Heart left ventricle (tissue), 13 donors: ENCODE data around the gene AGO3.

Experiments
- CTCF ChIP-seq, 12 donors: fragments of 200-600 bp; sonication (generic) in 4 of 12; IDR thresholded peaks; one replicate each; pipeline versions ENCODE4 v1.5.0 to v1.8.0; 2018 to 2022; ENCODE audit warnings: antibody characterized with exemption in 12 of 12, mild to moderate bottlenecking in 5 of 12
- POLR2A ChIP-seq, 2 donors: fragments of 450-650 bp; IDR thresholded peaks; one replicate each; pipeline ENCODE4 v1.6.1; 2017; ENCODE audit warnings: antibody characterized with exemption in 2 of 2, mild to moderate bottlenecking in 2 of 2, moderate library complexity in 2 of 2
- donor health status: ischemic (EF 13 %, LVEDD 7.1; RV severe dilation, severe dysfunction).
- donor health status: DM: no; HTN: yes; CAD: no.
- donor health status: DM: no; HTN: no; CAD: no.
- donor health status: ischemic (EF 25% LVEDD 6.9; RV normal size, moderate dysfunction).
- donor health status: ischemic (EF 25% LVEDD 5.7; RV mildly dilated, moderate dysfunction).
- donor health status: ischemic (EF 35%, LVEDD 5.7; RV mildly dilated, moderate dysfunction).
- donor health status: nonischemic (EF 11% LVEDD 7.7; RV severe dilation, severe dysfunction).
- donor health status: DM: yes; HTN: yes; CAD: no.
- donor health status: PGD.
- donor health status: ischemic (EF 29% LVEDD 5.4; RV normal size, mild dysfunction).
- donor health status: nonischemic (EF 23%, LVEDD 6.1; RV moderate dilation, normal function).

DNA sequence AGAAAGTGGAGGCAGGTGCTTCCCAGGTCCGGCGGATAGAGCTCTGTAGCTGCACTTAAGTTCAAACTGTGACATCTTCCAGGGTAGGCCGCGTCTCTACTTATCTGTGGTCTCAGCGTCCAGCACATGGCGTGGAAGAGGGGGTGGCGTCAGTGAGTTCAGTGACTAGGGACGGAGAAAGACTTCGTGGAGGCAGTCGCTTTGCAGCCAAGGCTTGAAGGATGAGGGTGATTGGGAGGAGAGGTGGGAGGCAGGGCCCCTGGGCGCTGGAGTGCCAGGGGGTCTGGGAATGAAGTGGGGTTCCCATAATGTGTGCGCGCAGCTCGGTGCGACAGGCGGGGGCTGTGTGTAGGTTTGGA lies 48.3 kb upstream of the AGO3 start:
- TF ChIP-seq CTCF (IDR thresholded peaks at IDR 0.05) (no peak), POLR2A (IDR thresholded peaks at IDR 0.05) (no peak)
